ENCODE results near the gene IFT25.
"Not testable (repeated sequence)": the region's sequence is repeated elsewhere in the genome, so short reads cannot be mapped to it uniquely, and the experiment has no call there.

IFT25 gene

DNA sequence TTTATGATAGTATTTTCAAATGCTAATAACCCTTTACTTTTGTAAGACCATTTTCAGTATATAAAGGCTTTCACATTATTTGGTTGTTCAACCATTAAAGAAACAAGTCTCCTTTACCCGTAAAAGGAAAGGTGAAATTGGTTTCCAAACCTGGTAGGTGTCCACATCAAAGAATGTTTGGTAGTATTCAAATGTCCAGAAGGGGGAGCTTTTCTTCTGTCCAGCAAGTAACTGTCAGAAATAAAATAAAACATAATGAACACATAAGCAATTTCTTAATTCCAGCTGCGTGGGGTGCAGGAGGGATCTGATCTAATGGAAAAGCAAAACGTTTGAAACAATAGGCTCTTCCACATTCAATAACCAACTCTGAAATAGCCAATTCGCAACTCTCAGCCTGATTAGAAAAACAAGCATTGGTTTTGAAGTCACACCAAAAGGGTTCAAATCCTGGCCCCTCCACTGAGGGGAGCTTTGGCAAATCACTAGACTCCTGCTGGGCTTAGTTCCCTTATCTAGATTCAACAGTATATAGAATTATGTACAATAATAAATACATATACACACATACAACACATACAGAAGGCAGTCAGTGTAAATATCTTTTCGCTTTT, 66.9 kb downstream of the IFT25 start:
- DNase-seq (ENCODE audit: low spot score), result peak; percentile 47
- TF ChIP-seq, protein P1, sequence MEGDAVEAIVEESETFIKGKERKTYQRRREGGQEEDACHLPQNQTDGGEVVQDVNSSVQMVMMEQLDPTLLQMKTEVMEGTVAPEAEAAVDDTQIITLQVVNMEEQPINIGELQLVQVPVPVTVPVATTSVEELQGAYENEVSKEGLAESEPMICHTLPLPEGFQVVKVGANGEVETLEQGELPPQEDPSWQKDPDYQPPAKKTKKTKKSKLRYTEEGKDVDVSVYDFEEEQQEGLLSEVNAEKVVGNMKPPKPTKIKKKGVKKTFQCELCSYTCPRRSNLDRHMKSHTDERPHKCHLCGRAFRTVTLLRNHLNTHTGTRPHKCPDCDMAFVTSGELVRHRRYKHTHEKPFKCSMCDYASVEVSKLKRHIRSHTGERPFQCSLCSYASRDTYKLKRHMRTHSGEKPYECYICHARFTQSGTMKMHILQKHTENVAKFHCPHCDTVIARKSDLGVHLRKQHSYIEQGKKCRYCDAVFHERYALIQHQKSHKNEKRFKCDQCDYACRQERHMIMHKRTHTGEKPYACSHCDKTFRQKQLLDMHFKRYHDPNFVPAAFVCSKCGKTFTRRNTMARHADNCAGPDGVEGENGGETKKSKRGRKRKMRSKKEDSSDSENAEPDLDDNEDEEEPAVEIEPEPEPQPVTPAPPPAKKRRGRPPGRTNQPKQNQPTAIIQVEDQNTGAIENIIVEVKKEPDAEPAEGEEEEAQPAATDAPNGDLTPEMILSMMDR (IDR thresholded peaks at IDR 0.05; ENCODE audit: extremely low read depth, missing control alignments), result peak; percentile 57

DNA sequence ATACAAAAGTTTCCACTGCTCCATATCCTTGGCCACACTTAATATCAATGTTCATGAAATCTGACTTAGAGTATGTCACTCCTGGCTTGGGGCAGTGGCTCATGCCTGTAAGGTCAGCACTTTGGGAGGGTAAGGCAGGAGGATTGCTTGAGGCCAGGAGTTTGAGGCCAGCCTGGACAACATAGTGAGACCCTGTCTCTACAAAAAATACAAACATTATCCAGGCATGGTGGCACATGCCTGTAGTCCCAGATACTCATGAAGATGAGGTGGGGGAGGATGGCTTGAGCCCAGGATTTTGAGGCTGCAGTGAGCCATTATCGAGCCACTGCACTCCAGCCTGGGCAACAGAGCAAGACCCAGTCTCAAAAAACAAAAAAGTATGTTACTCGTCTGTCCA, 70.3 kb downstream of the IFT25 start:
- not testable (repeated sequence) for DNase-seq (ENCODE audit: low spot score)

DNA sequence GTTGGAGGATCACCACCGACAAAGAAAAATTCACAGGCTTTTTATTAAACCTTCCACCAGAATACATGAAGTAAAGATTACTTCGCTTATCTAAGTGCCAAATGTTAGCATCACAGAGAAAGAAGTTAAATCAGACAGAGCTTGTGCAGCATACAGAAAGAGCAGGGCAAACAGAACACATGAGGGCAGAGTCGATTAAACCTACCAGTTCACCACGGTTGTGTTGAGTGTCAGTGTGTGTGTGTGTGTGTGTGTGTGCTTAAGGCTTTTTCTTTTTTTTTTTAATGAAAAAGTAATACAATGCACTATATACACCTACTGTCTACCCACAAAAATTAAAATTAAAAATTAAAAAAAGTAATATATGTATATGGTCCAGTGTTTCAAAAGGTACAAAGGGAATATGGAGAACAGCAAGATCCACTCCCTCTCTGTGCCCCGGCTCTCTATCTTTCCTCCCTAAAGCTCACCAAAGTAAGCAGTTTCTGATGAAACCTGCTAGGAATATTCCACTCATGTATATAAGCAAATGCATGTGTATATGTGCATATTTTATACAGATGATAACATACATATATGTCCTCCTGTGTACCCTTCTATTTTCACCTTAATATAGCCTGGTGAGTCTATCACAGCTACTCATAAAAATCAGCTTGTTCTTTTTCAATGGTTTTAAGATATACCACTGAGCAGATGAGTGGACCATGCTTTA, 73.6 kb downstream of the IFT25 start:
- TF ChIP-seq, protein P1 (IDR thresholded peaks at IDR 0.05; ENCODE audit: extremely low read depth, missing control alignments), result no peak
- no peak for DNase-seq (ENCODE audit: low spot score)

Measured in GM20000 (cell line).